GM21576 (cell line): ENCODE measurements around the gene KRT13.

ENCODE experiments used
- ATAC-seq: cut with Tn5 transposase; IDR thresholded peaks from one replicate; pipeline ENCODE4 v1.9.1; 2021; ENCODE audit warnings: mild to moderate bottlenecking, moderate library complexity; ENCODE audit not compliant: unreplicated experiment

KRT13 gene

GRCh38 chr17:41475421-41475820 lies 30.0 kb downstream of the KRT13 start:
- ATAC-seq = no peak

GRCh38 chr17:41474863-41475262 lies 30.5 kb downstream of the KRT13 start:
- ATAC-seq = no peak

GRCh38 chr17:41468346-41468745 lies 37.1 kb downstream of the KRT13 start:
- no peak for ATAC-seq

GRCh38 chr17:41467561-41467960 lies 37.9 kb downstream of the KRT13 start:
- no peak for ATAC-seq

GRCh38 chr17:41466988-41467387 lies 38.4 kb downstream of the KRT13 start, which contains the start of gene KRT32:
Gene KRT32 (minus strand): TSS chr17:41467386. CDS start chr17:41467325, 61 bp downstream.
- no peak for ATAC-seq

- ATAC-seq = no peak
These were observed 40.7 kb downstream of the KRT13 start for GRCh38 chr17:41464682-41465081.

- ATAC-seq = no peak
These were observed 41.2 kb downstream of the KRT13 start for GRCh38 chr17:41464173-41464572.

GRCh38 chr17:41463746-41464145 lies 41.7 kb downstream of the KRT13 start:
- ATAC-seq = no peak

GRCh38 chr17:41462705-41463104 lies 42.7 kb downstream of the KRT13 start:
- ATAC-seq = no peak

GRCh38 chr17:41457676-41458075 lies 47.7 kb downstream of the KRT13 start:
- no peak for ATAC-seq

- no peak for ATAC-seq
These were observed 49.2 kb downstream of the KRT13 start for GRCh38 chr17:41456204-41456603.

- ATAC-seq = no peak
These were observed 50.2 kb downstream of the KRT13 start for GRCh38 chr17:41455236-41455635.

- no peak for ATAC-seq
These were observed 52.3 kb downstream of the KRT13 start for GRCh38 chr17:41453066-41453465.

GRCh38 chr17:41452281-41452680 lies 53.1 kb downstream of the KRT13 start:
- ATAC-seq = no peak

GRCh38 chr17:41451154-41451728 lies 54.2 kb downstream of the KRT13 start:
- no peak for ATAC-seq
